Measurements from ENCODE around the gene ADD2. TPM values are rescaled to one million over a fixed set of nuclear protein-coding genes. Genes with fewer than 3 reads are reported as not detected.

The ADD2 gene
- total RNA-seq, 1 experiment from 2014 or later: 124 TPM

- H4K20me1 ChIP-seq (ENCODE audit: control insufficient read depth, insufficient read depth, insufficient read length): no peaks in the 10 kb centered on the region
- no peak overlapping the region for H3K4me2 ChIP-seq (ENCODE audit: insufficient read depth, insufficient read length, low read length)
- no peak overlapping the region for H4K5ac ChIP-seq (ENCODE audit: insufficient read length, low read depth, low read length)
- H3K18ac ChIP-seq (ENCODE audit: insufficient read length, low read depth, low read length): no peak overlapping the region
- H2BK12ac ChIP-seq (ENCODE audit: insufficient read length, low read depth, low read length): no peak overlapping the region
- Mint-ChIP-seq H3K27me3 (ENCODE audit: low read depth) (no peaks in the 10 kb centered on the region), H3K36me3 (ENCODE audit: insufficient read depth in 1 of 3, low read depth in 3 of 3) (peaks cover 4 to 17% (median 15%) of the 10 kb centered on the region in 3 experiments; a peak in 5 of 7 replicates), H3K27ac (no peak overlapping the region), H3K9me3 (peaks cover 15 to 17% of the 10 kb centered on the region in 2 experiments), H3K4me3 (no peak overlapping the region), H3K4me1 (peaks cover 31 to 34% of the 10 kb centered on the region in 2 experiments)
- no peak overlapping the region for H2BK5ac ChIP-seq (ENCODE audit: insufficient read length, low read length)
- no CpG with 5 or more reads among the region's 6 CpGs for WGBS (ENCODE audit: extremely low coverage, insufficient read length, low lambda C conversion rate)
- no peak overlapping the region for H3K27ac ChIP-seq (ENCODE audit: insufficient read length, low read depth, low read length)
- no peak overlapping the region for H3K56ac ChIP-seq (ENCODE audit: insufficient read length, low read depth, low read length)
- no peak overlapping the region for H2BK20ac ChIP-seq (ENCODE audit: low read depth, low read length, poor library complexity, severe bottlenecking)
- no peak overlapping the region for H2AK5ac ChIP-seq (ENCODE audit: insufficient read length, low read length)
- no peak for TF ChIP-seq CTCF (conservative IDR thresholded peaks at IDR 0.05)
- no peak overlapping the region for H3K4ac ChIP-seq (ENCODE audit: low read depth, low read length)
- no peak overlapping the region for H3K14ac ChIP-seq (ENCODE audit: insufficient read depth, low read length)
- no peak overlapping the region for H4K8ac ChIP-seq (replicated peaks; ENCODE audit: insufficient read length, low read depth, low read length)
- H3T11ph ChIP-seq (ENCODE audit: low read length): no peak overlapping the region
- no peak overlapping the region for H2BK120ac ChIP-seq (ENCODE audit: low read depth, low read length, poor library complexity, severe bottlenecking)
- no peaks in the 10 kb centered on the region for H3K27me3 ChIP-seq (ENCODE audit: insufficient read depth, low read length)
- H3K79me1 ChIP-seq (ENCODE audit: insufficient read depth, low read depth, low read length, poor library complexity, severe bottlenecking): no peaks in the 10 kb centered on the region
- H3K9ac ChIP-seq (ENCODE audit: extremely low read depth, insufficient read length, low read length): no peak overlapping the region
- no peak overlapping the region for H4K91ac ChIP-seq (ENCODE audit: insufficient read length, low read depth, low read length)
- H3K23ac ChIP-seq (ENCODE audit: insufficient read length, low read depth, low read length): no peak overlapping the region
- no peaks in the 10 kb centered on the region for H3K79me2 ChIP-seq (ENCODE audit: insufficient read depth, low read length)
- H2BK15ac ChIP-seq (ENCODE audit: low read depth, low read length): no peak overlapping the region
- no peak overlapping the region for H2AFZ ChIP-seq (ENCODE audit: low read length)
- no peak for DNase-seq
- H3K23me2 ChIP-seq (ENCODE audit: insufficient read length, low read depth, low read length, poor library complexity, severe bottlenecking): no peaks in the 10 kb centered on the region
- no peaks in the 10 kb centered on the region for H3K9me3 ChIP-seq (ENCODE audit: control insufficient read depth, low read depth, low read length)
- H3K4me1 ChIP-seq (ENCODE audit: insufficient read depth, low read length): peaks cover 2% of the 10 kb centered on the region; the same call in 1 of the 2 replicates
Measured at GRCh38 chr2:70616168-70616694, 151.8 kb downstream of the ADD2 start.

Measured in H9 (cell line).